ENCODE results near the gene OR4F15.
"Not testable (repeated sequence)": the region's sequence is repeated elsewhere in the genome, so short reads cannot be mapped to it uniquely, and the experiment has no call there.

The OR4F15 gene, protein sequence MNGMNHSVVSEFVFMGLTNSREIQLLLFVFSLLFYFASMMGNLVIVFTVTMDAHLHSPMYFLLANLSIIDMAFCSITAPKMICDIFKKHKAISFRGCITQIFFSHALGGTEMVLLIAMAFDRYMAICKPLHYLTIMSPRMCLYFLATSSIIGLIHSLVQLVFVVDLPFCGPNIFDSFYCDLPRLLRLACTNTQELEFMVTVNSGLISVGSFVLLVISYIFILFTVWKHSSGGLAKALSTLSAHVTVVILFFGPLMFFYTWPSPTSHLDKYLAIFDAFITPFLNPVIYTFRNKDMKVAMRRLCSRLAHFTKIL

DNA sequence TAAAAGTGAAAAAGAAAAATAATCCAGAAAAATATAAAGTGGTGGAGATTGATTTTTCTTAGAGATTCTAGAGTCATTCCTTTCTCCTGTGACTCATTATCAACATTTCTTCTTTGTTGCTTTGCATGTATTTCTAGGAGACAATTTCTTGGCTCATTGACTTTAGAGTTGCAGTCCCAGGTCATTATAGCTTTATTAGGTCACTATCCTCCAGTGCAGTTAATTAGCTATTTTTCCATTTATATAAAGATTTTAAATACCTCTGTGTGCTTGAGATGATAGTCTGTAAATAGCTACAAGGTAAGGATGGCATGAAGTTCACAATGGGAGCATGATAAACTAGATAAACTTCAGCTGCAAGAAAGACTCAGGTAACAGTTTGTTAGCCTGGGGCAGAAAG is at the start of gene OR4F15:
Gene OR4F15, plus strand, starts transcription at position 301 of the 400 bp plus-strand sequence. CDS start 5,985 bp downstream, outside the sequence.
- no peak for DNase-seq (ENCODE audit: low read depth in 2 of 3, low spot score in 1 of 3)

- DNase-seq (ENCODE audit: low read depth in 2 of 3, low spot score in 1 of 3), result not testable (repeated sequence)
Observed at GRCh38 chr15:101764669-101765339, 47.2 kb upstream of the OR4F15 start.

DNA sequence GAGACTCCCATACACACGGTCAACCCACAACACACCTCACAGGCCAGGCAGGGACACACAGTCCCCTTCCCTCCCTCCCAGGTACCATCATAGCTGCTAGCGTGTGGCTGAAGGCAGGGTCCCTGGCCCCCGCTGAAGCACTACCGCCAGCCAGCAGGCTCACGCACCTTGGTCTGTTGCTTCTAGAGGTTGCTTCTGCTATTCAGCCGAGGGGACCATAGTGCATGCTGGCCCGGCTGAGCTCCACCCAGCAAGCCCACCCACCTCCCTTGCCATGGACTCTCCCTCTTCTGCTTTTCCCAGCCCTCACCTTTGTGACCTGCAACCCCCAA is 46.7 kb upstream of the OR4F15 start:
- not testable (repeated sequence) for DNase-seq (ENCODE audit: low read depth in 2 of 3, low spot score in 1 of 3)

DNA sequence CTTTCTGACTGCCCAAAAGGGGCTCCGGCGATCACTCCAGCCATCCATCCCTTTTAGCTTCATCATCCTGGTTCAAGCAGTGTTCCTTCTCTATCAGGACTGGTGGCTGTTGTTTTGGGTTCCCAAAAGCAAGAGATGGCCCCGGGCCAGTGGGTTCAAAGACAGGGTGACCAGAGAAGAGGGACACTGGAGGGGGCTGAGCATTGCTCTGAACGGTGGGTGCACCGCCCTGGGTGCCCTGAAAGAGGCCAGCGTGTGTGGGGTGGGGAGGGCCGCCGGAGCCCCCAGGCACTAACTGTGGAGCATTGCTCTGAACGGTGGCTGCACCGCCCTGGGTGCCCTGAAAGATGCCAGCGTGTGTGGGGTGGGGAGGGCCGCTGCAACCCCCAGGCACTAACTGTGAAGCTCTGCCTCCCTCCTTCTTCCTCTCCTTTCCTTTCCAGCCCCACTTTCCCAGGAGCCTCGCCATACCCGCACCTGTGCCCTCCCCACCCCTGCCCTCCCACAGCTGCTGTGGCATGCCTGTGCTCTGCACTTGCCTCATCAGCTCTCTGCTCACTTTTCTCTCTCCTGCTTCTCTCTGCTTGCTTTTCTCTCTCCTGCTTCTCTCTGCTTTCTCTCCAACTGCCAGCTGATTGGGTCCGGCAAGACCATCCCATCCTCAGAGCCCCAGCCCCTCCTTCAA is 46.1 kb upstream of the OR4F15 start:
- no peak for DNase-seq (ENCODE audit: low read depth in 2 of 3, low spot score in 1 of 3)

DNA sequence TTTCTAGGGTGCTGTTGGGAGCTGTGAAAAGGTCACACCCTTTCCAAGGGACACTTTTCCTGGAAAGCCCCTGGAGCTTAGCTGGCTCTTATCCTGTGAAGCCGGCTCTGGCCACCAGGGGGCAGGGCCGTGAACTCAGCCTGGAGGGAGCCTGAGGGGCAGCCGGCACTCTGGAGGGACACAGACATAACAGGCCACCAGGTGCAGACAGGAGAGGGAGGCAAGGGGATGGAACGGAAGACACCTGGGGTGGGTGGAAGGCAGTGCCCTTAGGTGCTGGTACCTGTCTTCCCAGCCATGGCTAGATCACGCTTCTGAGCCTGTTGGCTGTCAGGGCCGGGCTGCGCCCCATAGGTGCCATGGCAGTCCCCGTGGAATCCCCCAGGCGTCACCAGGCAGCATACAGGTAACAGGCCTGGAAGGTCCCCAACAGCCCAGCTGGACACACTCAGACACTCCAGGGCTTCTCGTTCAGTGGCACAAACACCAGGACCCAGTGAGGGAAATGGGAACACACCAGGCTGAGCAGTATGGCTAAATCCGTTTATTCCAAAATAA is 44.8 kb upstream of the OR4F15 start:
- not testable (repeated sequence) for DNase-seq (ENCODE audit: low read depth in 2 of 3, low spot score in 1 of 3)

DNA sequence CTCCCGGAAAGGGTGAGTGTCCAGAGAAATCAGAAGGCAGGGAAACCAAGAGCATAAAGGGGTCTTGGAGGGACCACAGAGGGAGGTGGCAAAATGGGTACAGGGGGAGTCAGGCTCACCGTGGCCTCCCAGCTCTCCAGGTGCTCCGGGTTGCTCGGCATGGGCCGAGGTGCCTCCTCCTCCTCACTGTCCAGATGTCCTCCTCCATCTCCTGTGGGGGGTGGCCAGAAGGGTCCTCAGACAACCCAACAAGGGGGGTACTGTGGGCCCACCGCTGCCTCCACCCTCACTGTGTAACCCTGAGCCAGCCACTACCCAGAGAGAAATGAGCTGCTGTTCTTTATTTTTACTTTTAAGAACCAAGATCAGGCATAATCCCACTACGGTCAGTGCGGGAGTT is 39.1 kb upstream of the OR4F15 start:
- DNase-seq (ENCODE audit: low read depth in 2 of 3, low spot score in 1 of 3), result no peak

DNA sequence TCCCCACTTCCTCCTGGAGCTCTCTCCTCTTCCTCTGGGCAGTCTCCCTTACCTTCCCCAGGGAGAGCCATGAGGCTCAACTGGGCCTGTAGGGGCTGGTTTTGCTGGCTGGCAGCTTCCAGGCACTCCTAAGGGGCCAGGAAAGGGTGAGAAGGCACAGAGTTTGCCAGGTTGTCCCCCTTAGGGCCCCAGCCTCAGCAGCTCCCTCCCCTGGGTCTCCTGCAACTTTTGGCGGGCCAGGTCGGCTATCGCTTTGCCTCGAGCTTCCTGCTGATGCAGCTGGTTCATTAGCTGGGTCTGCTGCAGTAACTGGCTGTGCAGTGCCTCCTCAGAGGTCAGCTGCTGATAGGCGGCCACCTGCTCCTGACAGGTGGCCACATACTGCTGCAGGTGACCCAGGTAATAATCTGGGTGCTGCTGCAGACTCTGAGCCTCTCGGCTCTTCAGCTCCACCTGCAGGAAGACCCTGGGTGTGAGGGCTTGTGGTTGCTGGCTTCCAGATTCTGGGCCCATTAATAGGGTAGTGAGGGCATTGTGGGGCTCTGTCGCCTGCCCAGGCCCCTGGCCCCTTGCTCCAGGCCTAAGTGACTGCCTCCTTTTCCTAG is 38.4 kb upstream of the OR4F15 start:
- no peak for DNase-seq (ENCODE audit: low read depth in 2 of 3, low spot score in 1 of 3)

GRCh38 chr15:101775136-101775535 is 36.9 kb upstream of the OR4F15 start:
- DNase-seq (ENCODE audit: low read depth in 2 of 3, low spot score in 1 of 3), result no peak

- DNase-seq (ENCODE audit: low read depth in 2 of 3, low spot score in 1 of 3), result not testable (repeated sequence)
Observed at GRCh38 chr15:101778576-101778975, 33.4 kb upstream of the OR4F15 start.

DNA sequence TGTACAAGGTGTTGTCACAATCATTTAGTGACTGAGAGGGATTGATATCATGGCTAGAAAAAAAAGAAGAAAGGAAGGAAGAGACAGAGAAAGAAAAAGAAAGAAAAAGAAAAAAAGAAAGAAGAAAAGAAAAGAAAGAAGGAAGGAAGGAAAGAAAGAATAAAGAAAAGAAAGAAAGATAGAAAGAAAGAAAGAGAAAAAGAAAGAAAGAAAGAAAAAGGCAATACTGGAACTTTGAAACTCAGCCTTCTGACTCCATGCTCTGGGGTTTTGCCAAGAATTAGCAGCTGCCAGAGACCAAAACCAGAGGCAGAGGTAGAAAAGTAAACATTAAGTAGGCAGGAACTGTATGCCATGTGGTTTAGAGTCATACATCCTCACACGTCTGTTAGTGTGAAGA is 31.8 kb upstream of the OR4F15 start:
- not testable (repeated sequence) for DNase-seq (ENCODE audit: low read depth in 2 of 3, low spot score in 1 of 3)

DNA sequence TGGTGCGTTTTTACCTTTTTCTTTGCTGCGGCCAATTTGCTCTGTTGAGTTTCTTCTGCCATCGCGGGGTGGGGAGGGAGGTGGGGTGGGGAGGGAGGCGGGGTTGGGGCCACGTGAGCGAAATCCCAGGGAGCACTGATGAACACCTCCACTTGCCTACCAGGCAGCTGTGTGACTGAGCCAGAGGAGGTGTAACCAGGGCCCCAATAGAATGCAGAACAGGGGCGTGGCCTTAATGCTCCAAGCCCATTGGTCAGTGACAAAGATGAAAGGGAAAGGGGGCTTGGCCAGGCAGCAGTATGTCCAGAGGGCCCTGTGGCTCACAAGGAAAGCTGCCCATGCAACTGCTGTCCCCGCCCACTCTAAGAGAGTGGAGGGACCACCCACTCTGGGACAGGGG is 30.1 kb upstream of the OR4F15 start:
- no peak for DNase-seq (ENCODE audit: low read depth in 2 of 3, low spot score in 1 of 3)

DNA sequence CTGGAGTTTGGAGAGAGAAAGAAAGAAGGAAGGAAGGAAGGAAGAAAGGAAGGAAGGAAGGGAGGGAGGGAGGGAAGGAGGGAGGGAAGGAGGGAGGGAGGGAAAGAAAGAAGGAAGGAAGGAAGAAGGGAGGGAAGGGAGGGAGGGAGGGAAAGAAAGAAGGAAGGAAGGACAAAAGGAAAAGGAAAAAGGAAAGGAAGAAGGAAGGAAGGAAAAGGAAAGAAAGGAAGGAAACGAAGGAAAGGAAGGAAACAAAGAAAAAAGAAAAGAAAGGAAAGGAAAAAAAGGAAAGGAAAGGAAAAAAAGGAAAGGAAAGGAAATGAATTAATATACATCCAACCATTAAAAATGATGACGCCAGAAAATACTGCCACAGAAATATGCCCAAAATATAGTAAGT is 27.4 kb upstream of the OR4F15 start:
- no peak for DNase-seq (ENCODE audit: low read depth in 2 of 3, low spot score in 1 of 3)

- DNase-seq (ENCODE audit: low read depth in 2 of 3, low spot score in 1 of 3), result not testable (repeated sequence)
Observed at GRCh38 chr15:101786422-101786821, 25.6 kb upstream of the OR4F15 start.

DNA sequence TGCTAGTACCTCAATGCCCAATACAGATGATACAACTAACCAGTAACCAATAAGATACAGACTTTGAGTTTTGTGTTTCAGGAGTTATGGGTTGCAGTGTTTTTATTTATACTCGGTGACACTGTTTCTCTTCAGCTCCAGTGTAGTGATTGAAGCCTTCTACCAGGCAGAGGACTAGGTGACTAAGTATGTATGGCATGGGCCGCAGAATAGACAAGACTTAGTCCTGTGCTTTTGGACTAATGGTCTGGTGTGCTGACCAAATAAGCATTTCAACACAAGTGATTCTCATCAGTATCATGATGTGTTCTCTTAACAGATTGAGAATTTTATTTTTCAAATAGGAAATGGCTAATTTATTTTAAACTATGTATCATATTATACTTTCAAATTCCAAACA is 24.0 kb upstream of the OR4F15 start:
- DNase-seq (ENCODE audit: low read depth in 2 of 3, low spot score in 1 of 3), result not testable (repeated sequence)

DNA sequence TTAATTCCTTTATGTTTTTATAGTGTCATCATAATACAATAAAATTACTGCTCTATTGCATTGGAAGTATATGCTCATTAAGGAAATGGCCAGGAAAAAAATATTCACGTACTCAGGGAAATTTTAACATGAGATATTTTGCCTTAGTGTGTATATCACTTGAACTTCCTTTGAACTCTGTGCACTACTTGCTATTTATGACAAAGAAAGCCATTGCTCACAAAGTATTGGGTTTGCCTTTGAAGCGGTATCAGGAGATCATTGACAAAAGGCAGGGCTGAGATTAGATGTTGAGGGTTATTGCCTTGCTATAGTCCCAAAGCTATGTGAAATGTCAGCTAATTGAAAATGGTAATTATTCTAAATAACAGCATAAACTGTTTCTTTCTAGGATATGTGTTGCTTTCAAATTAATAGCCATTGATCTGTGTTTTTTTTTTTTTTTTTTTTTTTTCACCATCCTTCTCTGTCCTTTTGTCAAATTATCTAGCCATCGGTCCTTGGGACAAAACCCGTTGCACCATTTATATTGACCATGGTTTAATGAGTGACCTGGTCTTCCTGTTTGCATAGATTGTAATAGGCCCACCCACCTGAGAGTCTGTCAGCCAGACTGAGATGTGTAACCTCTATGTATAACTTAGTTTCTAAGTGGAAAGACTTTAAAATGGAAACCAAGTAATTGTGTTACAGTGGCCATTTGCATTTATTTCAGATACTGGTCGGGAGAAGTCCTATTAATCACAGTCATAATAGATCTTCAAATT is 23.3 kb upstream of the OR4F15 start:
- not testable (repeated sequence) for DNase-seq (ENCODE audit: low read depth in 2 of 3, low spot score in 1 of 3)

- DNase-seq (ENCODE audit: low read depth in 2 of 3, low spot score in 1 of 3), result not testable (repeated sequence)
Observed at GRCh38 chr15:101790748-101791147, 21.3 kb upstream of the OR4F15 start.

- DNase-seq (ENCODE audit: low read depth in 2 of 3, low spot score in 1 of 3), result not testable (repeated sequence)
Observed at GRCh38 chr15:101793981-101794380, 18.0 kb upstream of the OR4F15 start.

- DNase-seq (ENCODE audit: low read depth in 2 of 3, low spot score in 1 of 3), result no peak
Observed at GRCh38 chr15:101795455-101795854, 16.5 kb upstream of the OR4F15 start.

GRCh38 chr15:101799665-101800064 is 12.3 kb upstream of the OR4F15 start:
- no peak for DNase-seq (ENCODE audit: low read depth in 2 of 3, low spot score in 1 of 3)

GRCh38 chr15:101801048-101801447 is 11.0 kb upstream of the OR4F15 start:
- no peak for DNase-seq (ENCODE audit: low read depth in 2 of 3, low spot score in 1 of 3)

DNA sequence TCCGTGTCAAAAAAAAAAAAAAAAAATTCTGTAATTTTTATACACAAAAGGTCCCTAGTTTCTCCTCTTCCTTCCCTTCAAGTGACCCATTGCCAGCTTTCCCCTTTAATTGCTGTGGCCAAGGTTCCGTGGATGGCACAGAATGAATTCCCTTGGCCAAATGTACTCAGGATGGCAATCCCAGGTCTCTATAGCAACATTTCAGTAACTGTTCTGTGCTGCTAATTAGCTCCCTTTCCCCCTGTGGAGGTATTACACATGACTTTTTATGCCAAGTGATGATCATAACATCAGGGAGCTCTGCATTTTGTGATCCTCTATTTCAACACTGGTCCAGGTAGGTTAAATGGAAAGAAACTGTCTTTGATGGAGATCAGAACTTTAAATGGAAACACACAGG is 8.8 kb upstream of the OR4F15 start, which contains the start of gene OR4F6:
Gene OR4F6, plus strand, starts transcription at position 301 of the 400 bp plus-strand sequence. CDS start 2,211 bp downstream, outside the sequence.
- DNase-seq (ENCODE audit: low read depth in 2 of 3, low spot score in 1 of 3), result no peak
